GM12874 (cell line): ENCODE results near the gene SPG7.
A peak's percentile ranks its signal among the peaks of the same experiment; 100 is the strongest.

Experiments
- CTCF ChIP-seq: IDR thresholded peaks from 2 replicates; pipeline ENCODE4 v1.5.1; 2011; ENCODE audit warnings: low read depth, mild to moderate bottlenecking, control low read depth, low read length, moderate library complexity; ENCODE audit not compliant: insufficient read depth

SPG7 gene

DNA sequence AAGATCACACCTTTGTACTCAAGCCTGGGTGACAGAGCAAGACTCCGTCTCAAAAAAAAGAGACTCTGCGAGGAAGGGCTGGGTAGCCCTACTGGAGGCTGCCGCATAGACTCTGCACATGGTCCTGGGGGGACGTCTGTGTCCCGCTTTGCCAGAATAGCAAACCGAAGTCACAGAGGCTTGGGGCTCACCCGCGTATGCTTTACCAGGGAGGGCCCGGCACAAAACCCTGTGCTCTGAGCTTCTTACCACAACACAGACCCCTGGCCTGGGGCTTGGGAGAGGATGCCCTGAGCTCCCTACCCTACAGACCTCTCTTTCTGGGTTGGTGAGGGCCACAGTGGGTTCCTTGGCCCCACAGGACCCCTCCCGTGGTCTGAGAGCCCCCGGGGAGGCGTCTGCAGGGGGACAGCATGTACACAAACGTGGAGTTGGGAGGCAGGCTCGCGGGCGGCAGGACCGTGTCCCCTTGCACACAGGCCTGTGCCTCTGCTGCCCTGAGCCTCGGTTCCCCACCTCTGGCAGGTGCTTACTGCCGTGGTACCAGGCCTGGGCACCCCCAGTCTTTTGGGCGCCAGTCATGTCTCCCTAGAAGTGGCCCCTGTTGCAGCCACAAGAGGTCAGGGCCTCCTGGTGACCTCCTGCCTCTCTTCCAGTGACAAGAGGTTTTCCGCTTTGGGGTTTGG lies 81.2 kb downstream of the SPG7 start:
- no peak for TF ChIP-seq CTCF

- TF ChIP-seq CTCF = no peak
These were observed 85.6 kb downstream of the SPG7 start for GRCh38 chr16:89593841-89594240.

DNA sequence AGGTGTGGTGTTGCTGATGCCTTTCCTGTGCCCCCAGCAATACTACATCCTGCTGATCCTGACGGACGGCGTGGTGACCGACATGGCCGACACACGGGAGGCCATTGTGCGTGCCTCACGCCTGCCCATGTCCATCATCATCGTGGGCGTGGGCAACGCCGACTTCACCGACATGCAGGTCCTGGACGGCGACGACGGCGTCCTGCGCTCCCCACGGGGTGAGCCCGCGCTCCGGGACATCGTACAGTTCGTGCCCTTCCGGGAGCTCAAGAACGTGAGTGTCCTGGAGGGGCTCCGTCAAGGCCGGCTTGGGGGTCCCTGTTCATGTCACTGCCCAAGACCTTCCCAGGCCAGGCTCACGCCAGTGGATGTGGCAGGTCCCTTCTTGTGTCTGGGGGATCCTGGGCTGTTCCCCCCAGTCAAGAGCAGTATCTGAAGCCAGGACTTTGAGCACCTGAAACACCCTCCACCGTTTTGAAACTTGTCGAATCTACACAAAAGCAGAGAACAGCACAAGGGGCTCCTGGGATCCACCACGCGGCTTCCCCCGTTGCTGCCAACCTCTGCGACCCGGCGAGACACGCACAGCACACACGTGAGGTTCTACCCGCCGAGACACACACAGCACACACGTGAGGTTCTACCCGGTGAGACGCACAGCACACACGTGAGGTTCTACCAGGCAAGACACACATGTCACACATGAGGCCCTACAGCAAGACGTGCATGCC lies 87.3 kb downstream of the SPG7 start:
- no peak for TF ChIP-seq CTCF

- no peak for TF ChIP-seq CTCF
These were observed 88.0 kb downstream of the SPG7 start for GRCh38 chr16:89596061-89596689.

- TF ChIP-seq CTCF = no peak
These were observed 88.9 kb downstream of the SPG7 start for GRCh38 chr16:89596957-89597649.

DNA sequence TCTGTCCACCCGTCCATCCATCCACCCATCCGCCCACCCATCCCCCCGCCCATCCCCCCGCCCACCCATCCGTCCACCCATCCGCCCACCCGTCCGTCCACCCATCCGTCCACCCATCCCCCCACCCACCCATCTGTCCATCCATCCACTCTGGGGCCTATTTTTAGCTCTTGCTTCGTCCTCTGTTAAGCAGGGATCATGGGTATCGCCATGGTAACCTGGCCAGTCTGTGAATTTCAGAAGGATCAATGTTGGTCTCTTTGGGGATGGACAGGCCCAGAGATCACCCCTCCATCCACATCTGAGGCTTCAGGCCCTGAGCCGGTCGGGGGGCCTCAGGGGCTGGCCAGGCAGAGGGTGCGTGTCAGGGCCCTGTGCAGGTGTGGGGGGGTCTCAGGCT lies 90.0 kb downstream of the SPG7 start:
- no peak for TF ChIP-seq CTCF

- TF ChIP-seq CTCF = peak; percentile 63
These were observed 91.3 kb downstream of the SPG7 start for GRCh38 chr16:89599451-89599858.
